ENCODE data around the gene PLXND1.
A peak's percentile ranks its signal among the peaks of the same experiment; 100 is the strongest.

PLXND1 gene

DNA sequence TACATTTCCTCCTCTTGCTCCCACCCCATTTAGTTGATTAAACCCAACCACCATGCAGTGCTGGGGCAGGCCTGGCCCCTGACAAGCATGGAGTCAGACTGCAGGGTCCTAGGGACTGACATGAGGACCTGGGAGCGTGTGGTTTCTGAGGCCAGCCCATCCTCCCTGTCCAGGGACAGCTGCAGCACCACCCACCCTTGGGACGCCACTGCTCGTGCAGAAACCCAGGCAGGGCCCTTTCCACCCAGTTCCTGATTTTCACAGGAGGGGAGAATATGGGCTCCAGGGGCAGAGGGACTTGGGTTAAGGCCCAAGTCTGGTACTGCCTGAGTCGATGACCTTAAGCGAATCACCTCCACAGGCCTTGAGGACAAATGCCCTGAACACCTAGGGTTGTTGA, 23.7 kb downstream of the PLXND1 start:
- DNase-seq (ENCODE audit: low read depth), result no peak

- DNase-seq (ENCODE audit: low read depth), result no peak
Observed at GRCh38 chr3:129581623-129582022, 24.9 kb downstream of the PLXND1 start.

DNA sequence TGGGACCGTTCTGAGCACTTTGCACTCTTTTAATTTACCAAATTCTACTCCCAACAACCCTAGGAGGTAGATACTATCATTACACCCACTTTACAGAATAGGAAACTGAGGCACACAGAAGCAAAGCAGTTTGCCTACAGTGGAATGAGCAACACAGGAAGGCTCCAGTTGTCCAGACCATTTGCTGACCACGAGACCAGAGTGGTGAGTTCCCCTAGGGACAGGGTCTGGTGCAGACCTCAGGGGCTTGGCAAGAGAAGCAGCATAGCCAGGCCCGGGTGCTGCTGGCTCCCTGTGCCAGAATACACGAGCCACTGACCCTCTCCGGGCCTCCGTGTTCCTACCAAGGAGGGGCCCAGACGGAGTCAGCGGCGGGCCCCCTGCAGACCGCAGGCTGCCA, 26.5 kb downstream of the PLXND1 start:
- no peak for DNase-seq (ENCODE audit: low read depth)

DNA sequence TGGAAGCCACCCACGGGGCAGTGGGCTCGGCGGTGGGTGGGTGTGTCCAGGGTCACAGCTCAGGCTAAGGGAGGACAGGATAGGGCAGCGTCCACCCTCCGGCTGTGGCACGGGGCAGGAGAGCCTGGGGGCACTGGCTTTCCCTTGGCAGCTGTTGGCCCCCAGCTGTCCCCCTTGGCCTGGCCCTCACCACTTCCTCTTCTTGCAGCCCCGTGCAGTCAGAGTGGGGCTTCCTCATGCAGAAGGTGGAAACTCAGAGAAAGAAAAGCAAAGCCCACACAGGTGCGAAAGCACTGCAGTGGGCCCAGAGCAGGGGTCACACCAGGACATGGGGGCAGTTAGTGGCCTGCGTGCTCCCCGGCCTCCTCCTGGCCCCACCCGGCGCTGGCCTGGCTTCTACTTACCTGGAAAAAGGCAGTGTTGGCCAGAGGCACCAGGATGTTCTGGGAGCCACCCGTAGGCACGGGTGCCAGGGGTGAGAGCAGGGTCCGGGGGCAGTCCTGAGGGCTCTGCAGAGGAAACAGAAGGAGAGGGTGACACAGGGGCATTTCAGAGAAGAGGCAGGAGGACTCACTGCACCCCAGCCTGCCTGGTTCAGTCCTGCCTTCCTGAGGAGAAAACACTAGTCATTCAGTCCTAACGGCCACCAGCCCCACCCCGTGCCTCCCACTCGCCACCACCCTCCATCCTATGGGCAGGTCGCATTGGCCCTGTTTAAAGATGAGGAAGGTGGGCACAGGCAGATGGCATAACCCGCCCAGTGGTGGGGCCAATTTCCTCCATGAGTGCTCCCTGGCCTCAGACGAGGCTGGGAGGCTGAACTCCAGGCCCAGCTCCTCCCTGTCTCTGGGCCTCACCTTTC, 28.3 kb downstream of the PLXND1 start:
- DNase-seq (ENCODE audit: low read depth), result no peak

DNA sequence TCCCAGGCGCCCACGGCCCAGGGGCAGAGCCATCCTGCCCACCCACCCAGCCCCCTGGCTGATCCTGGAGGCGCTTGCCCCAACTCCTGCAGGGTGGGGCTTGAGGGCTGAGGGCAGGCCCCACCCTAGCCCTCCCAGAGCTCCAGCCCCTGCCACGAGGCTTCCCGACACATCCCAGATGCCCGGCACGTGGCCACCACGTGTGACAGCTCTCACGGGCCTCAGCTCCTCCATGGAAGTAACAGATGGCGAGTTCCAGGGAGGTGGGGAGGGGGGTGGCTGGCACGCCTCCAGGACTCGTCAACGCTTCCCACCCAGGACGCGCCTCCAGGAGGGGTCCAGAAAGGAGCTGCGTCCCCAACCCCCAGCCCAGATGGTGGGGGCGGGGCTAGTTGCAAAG, 29.1 kb downstream of the PLXND1 start:
- no peak for DNase-seq (ENCODE audit: low read depth)

DNA sequence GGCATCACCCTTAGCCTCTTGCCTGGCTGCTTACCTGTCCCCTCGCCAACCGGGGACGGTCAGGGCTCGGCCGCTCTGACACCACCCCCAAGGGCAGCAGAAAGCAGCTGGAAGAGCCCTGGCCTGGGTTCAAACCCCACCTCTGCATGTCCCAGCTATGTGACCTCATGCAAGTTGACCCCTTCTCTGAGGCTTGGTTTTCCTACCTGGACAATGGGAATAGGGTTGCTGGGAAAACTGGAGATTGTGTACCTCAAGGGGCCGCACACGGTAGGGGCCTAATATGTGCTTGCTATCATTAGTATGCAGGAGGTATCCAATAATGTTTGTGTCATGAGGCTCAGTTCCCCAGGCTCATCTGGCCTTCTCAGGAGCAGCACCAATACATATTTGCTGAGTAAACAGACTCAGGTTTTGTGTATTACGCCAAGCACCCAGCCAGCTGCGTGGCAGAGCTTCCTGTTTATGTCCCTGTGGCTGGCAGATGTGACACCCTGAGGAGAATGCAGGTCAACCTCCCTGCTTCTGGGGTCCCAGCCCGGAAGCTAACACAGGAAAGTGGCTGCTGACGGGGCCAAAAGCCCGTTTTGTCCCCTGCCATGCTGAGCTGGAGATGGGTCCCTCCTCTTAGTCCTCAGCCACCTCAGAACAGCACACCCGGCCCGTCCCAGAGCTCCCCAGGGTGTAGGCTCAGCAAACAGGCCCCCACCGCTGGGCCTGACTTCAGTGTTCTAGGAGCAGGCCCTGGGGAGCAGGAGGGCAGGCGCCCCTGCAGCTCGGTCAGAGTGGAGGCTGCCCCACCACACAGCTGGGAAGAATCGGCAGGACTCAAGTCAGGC, 29.7 kb downstream of the PLXND1 start:
- DNase-seq (ENCODE audit: low read depth), result peak; percentile 21

- DNase-seq (ENCODE audit: low read depth), result no peak
Observed at GRCh38 chr3:129575997-129576384, 30.5 kb downstream of the PLXND1 start.

DNA sequence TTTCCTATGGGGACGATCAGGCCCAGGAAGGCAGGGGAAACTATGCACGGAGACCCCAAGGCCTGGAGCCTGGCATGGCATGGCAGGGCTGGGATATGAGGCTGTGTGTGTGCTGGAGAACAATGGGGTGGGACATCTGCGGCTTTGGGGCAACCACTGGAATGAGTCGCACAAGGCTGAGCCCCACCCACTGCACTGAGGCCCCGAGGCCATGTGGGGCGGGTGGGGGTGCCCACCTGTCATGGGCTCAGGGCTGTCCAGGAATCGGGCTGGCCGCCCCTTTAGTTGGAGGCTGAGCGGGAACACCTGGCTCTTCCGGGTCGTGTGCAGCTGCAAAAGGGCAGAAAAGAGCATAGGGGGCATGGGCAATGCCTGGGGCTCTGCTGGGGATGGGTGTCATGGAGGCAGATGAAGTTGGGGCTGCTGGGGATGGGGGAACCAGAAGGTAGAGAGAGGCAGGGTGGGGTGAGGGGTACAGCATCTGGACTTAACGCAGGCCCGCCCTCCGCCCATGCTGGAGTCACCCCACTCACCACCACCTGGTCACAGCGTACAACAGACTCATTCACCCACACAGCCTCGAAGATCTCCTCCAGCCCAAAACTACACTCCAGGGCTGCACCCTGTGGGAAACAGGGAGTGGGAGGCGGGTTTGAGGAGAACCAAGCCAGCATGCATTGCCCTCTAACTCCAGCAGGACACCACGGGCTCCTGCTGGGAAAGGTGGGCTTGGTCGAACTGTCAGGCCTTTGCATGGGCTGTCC, 31.1 kb downstream of the PLXND1 start:
- DNase-seq (ENCODE audit: low read depth), result no peak

- no peak for DNase-seq (ENCODE audit: low read depth)
Observed at GRCh38 chr3:129574206-129574605, 32.3 kb downstream of the PLXND1 start.

- DNase-seq (ENCODE audit: low read depth), result no peak
Observed at GRCh38 chr3:129573493-129573892, 33.0 kb downstream of the PLXND1 start.

DNA sequence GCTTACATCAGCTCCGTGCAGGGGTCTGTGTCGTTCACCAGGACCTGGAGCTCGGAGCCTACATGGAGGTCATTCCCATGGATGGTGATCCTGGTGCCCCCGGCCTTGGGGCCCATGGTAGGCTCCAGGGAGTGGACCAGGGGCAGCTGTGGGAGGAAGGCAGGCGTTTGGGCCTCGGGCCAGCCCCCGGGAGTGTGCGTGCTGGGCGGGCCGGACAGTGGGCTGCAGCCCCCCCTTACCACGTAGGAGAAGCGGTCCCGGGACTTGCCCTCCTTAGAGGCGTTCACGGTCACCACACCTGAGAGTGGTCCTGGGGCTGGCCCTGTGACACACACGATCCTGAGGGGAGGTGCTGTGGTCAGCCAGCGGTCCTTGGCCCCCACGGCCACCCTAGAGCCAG, 33.9 kb downstream of the PLXND1 start:
- DNase-seq (ENCODE audit: low read depth), result no peak

DNA sequence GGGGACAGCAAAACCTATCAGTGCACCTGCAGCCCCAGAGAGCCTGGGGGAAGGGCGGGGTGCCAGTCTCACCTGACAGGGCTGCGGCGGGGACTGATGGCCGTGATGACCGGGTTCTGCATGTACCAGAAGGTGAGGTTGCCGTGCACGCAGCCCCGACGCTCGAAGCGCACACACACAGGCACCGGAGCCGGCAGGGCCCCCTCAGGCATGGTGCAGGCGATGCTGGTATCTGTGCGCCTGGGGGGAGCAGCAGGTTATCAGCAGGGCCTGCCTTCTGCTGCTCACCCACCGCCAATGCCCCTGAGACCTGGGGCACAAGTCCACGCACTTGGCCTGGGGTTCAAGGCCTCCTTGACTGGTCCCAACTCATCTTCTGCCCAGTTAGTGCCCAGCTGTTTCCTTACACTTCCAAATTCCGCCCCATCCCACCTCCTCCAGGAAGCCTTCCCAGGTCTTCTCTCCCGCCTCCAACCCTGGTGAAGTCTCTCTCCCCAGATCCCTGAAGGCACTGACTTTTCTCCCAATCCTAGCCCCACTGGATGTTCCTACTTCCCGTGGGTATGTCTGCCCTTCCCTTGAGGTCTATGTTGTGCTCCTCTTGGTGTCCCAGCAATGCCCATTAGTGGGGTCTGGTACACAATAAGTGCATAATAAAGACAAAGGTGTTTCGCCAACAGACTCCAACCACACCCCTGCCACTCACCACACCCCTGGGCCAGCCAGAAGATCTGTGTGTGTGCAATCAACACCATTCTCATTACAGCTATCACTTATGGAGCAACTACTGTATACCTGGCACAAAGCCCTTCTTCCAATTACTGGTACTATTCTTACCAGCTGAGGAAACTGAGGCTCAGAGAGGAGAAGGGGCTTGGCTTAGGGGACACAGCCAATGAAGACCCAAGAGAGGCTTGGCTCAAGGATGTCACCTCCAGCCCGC, 34.6 kb downstream of the PLXND1 start:
- no peak for DNase-seq (ENCODE audit: low read depth)

DNA sequence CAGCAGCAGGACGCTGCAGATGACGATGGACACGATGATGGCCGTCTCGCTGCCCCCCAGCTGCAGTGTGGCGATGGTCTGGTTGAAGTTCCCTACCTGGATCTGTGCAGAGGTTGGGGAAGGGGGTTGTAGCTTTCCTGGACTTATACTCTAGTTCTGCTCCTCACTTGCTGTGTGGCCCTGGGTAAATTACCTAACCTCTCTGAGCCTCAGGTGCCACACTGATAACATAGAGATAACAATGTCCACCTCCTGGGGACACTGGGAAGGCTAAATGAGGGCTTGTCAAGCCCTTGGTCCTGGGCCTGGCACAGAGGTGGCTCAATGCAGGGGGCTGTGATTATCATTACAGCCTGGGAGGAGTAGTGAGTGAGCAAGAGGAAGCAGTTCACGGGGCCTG, 36.6 kb downstream of the PLXND1 start:
- DNase-seq (ENCODE audit: low read depth), result no peak

DNA sequence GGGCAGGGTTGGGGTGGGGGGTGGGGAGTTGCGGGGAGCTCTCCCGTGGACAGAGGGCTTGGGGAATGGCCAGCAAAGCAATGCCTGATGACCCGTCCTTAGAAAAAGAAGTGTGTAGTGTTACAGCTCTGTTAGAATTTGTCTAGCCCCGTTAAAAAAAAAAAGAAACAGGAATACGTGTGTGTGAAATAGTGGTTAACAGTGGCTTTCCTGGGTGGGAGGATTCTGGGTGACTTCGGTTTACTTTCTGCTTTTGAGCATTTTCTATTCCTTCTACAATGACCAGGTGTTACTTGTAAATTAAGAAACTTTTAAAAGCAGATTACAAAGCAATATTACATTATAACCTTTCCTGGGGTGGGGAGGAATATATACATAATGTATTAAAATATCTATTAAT, 38.5 kb downstream of the PLXND1 start:
- no peak for DNase-seq (ENCODE audit: low read depth)

- no peak for DNase-seq (ENCODE audit: low read depth)
Observed at GRCh38 chr3:129567176-129567705, 39.2 kb downstream of the PLXND1 start.

DNA sequence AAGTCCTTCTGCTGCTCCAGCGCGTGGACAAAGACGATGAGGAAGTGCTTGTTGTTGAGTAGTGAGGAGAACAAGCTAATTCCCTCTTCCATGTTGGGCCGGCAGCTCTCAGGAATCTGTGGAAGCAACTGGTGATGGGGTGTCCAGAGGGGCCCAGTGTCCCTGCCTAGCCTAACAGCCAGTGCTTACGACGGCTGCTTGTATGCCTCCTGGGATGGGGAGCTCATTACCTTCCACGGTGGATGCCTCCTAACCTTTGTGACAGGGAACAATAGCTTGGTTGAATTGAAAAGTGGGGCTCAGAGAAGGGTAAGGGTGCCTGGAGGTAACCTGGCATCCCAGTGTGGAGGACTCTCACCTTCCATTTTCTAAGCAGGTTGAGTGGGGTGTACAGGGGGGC, 40.6 kb downstream of the PLXND1 start:
- no peak for DNase-seq (ENCODE audit: low read depth)

GRCh38 chr3:129564981-129565644, 41.4 kb downstream of the PLXND1 start:
- DNase-seq (ENCODE audit: low read depth), result no peak

DNA sequence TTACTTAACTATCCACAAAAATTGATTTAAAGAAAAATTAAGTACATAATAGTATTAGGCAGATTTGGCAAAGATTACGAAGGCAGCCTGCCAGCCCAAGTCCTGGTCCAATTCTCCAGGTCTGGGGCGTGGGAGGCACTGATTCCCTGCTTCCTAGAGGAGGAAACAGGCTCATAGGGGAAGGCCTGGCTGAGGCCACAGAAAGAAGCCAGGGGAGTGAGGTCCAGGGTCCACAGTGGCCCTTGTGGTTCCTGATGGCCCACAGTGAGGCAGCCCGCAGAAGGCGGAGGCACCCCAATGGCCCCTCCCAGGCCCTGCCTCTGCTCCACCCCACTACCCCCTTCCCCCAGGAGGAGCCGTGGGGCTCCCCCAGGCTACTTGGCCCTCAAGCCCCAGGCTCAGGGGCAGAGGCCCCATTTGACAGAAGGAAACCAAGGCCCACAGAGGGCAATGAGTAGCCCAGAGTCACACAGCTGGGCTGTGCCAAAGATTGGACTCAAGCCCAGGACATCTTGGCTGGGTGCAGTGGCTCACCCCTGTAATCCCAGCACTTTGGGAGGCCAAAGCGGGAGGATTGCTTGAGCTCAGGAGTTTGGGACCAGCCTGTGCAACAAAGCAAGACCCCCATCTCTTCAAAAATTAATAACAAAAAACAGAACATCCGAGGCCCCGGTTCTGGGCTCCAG, 42.5 kb downstream of the PLXND1 start:
- no peak for DNase-seq (ENCODE audit: low read depth)

DNA sequence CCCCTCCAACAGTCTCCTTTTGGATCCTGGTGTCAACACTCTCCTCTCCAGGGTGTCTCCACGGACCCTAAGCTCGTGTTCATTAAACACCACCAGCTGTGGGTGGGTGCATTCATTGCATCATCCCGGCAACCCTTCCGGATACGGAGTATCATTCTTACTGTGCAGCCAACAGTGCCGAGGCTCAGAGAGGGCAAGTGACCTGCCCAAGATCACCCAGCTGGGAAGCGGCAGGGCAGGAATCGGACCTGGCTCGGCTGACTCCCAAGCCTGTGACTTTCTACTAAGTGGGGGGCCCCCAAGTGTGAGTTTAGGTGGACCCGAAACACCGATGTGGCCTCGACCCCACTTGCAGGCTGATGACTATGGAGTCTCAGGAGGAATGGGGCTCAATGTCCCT, 43.1 kb downstream of the PLXND1 start:
- no peak for DNase-seq (ENCODE audit: low read depth)

GRCh38 chr3:129562803-129563202, 43.7 kb downstream of the PLXND1 start:
- DNase-seq (ENCODE audit: low read depth), result no peak

Data from activated T-cell treated with anti-CD3 and anti-CD28 coated beads for 24 hours (primary cell).